ENCODE results near the gene ZNF619.
A peak's percentile ranks its signal among the peaks of the same experiment; 100 is the strongest.

The ZNF619 gene

GRCh38 chr3:40451551-40451950, 25.4 kb upstream of the ZNF619 start:
- no peak for DNase-seq (ENCODE audit: low spot score)
- CTCF ChIA-PET = no interaction called here
- no peak overlapping the region for H3K27ac ChIP-seq
- TF ChIP-seq, protein P1, sequence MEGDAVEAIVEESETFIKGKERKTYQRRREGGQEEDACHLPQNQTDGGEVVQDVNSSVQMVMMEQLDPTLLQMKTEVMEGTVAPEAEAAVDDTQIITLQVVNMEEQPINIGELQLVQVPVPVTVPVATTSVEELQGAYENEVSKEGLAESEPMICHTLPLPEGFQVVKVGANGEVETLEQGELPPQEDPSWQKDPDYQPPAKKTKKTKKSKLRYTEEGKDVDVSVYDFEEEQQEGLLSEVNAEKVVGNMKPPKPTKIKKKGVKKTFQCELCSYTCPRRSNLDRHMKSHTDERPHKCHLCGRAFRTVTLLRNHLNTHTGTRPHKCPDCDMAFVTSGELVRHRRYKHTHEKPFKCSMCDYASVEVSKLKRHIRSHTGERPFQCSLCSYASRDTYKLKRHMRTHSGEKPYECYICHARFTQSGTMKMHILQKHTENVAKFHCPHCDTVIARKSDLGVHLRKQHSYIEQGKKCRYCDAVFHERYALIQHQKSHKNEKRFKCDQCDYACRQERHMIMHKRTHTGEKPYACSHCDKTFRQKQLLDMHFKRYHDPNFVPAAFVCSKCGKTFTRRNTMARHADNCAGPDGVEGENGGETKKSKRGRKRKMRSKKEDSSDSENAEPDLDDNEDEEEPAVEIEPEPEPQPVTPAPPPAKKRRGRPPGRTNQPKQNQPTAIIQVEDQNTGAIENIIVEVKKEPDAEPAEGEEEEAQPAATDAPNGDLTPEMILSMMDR (conservative IDR thresholded peaks at IDR 0.05; ENCODE audit: low read depth) = no peak
- POLR2A ChIA-PET (ENCODE audit: low non-redundant PET) = no interaction called here

GRCh38 chr3:40452057-40452456, 24.9 kb upstream of the ZNF619 start:
- ChIA-PET CTCF (no interaction called here), POLR2A (ENCODE audit: low non-redundant PET) (no interaction called here)
- no peak overlapping the region for H3K27ac ChIP-seq
- no peak for DNase-seq (ENCODE audit: low spot score)
- TF ChIP-seq, protein P1 (conservative IDR thresholded peaks at IDR 0.05; ENCODE audit: low read depth) = no peak

DNA sequence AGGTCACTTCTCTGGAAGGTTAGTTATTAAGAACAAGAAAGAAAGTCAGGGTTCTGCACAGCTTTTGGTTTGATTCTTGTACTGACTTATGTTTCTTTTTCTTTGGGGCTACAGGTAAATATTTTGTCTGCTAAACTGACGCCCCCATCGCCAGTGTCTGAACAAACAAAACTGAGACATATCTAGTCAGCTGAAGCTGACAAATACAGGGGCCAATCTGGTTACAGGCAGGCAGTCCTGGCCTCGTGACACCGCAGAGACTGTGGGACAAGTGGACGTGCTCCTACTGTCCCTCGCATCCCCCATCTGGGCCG, 24.4 kb upstream of the ZNF619 start:
- peak overlapping the region; percentile 82 for H3K27ac ChIP-seq
- ChIA-PET POLR2A (ENCODE audit: low non-redundant PET) (no interaction called here), CTCF (no interaction called here)
- DNase-seq (ENCODE audit: low spot score) = no peak
- TF ChIP-seq, protein P1 (conservative IDR thresholded peaks at IDR 0.05; ENCODE audit: low read depth) = no peak

GRCh38 chr3:40452876-40453730, 23.8 kb upstream of the ZNF619 start:
- POLR2A ChIA-PET (ENCODE audit: low non-redundant PET) = no interaction called here
- CTCF ChIA-PET = interaction anchor here (0.8 kb wide), 1 partner anchor 131 kb away, joined by 3 read pairs; no protein-coding TSS in a partner anchor
- peak; percentile 96 for DNase-seq (ENCODE audit: low spot score)
- TF ChIP-seq, protein P1 (conservative IDR thresholded peaks at IDR 0.05; ENCODE audit: low read depth) = no peak
- peak overlapping the region; percentile 82 for H3K27ac ChIP-seq

DNA sequence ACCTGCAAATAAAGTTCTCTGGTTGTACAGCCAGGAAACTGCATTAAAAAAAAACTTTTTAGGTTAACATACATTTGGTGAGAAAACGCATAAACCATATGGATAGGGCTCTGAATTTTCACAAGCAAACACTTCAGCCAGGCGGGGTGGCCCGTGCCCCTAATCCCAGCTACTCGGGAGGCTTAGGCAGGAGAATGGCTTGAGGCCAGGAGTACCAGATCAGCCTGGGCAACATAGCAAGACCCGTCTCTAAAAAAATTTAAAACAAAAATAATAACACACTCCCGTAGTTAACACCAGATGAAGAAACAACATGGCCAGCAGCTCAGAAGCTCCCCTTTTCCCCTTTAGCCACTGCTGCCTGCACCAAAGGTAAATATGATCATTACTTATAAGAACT, 23.0 kb upstream of the ZNF619 start:
- CTCF ChIA-PET = interaction anchor here (0.8 kb wide), 1 partner anchor 132 kb away, joined by 3 read pairs; no protein-coding TSS in a partner anchor
- TF ChIP-seq, protein P1 (conservative IDR thresholded peaks at IDR 0.05; ENCODE audit: low read depth) = no peak
- DNase-seq (ENCODE audit: low spot score) = no peak
- no peak overlapping the region for H3K27ac ChIP-seq
- POLR2A ChIA-PET (ENCODE audit: low non-redundant PET) = no interaction called here

DNA sequence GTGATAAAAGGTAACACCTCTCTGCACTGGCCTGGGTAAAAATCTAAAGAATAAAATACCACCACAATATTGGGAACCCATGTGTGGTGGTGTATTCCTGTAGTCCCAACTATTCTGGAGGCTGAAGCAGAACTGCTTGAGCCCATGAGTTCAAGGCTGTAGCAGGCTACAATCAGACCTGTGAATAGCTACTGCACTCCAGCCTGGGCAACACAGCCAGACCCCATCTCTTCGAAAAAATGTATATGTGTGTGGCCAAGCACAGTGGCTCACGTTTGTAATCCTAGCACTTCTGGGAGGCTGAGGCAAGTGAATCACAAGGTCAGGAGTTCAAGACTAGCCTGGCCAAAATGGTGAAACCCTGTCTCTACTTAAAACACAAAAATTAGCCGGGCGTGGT, 21.6 kb upstream of the ZNF619 start:
- TF ChIP-seq, protein P1 (conservative IDR thresholded peaks at IDR 0.05; ENCODE audit: low read depth) = no peak
- CTCF ChIA-PET = no interaction called here
- POLR2A ChIA-PET (ENCODE audit: low non-redundant PET) = interaction anchor here (0.6 kb wide), 1 partner anchor 68 kb away, joined by 5 read pairs; the partner anchor contains the start of gene ENTPD3
- no peak for DNase-seq (ENCODE audit: low spot score)
- H3K27ac ChIP-seq = no peak overlapping the region

Data from RWPE1 (cell line).